ENCODE results near the gene GUCA1A. TPM values are rescaled to one million over a fixed set of nuclear protein-coding genes. Genes with fewer than 3 reads are reported as not detected.

Gene GUCA1A
- total RNA-seq, 2 experiments from 2014 or later: not detected

- ChIA-PET POLR2A (no interaction called here), CTCF (ENCODE audit: unreplicated experiment) (no interaction called here)
- H4K20me1 ChIP-seq (ENCODE audit: insufficient read depth, low read length): no peaks in the 10 kb centered on the region
- H3K9me2 ChIP-seq (ENCODE audit: insufficient read depth, low read length): no peaks in the 10 kb centered on the region
- TF ChIP-seq CTCF (conservative IDR thresholded peaks at IDR 0.05; ENCODE audit: low read length) (no peak), EZH2phosphoT487 (IDR thresholded peaks at IDR 0.05; ENCODE audit: borderline replicate concordance, low read depth, low read length) (no peak)
- H3K4me2 ChIP-seq (ENCODE audit: low read length): no peak overlapping the region
- no peaks in the 10 kb centered on the region for H3K36me3 ChIP-seq (ENCODE audit: insufficient read depth, low read length)
- H2AFZ ChIP-seq (ENCODE audit: low read length): no peak overlapping the region
- H3K79me2 ChIP-seq (ENCODE audit: insufficient read depth, low read depth, low read length): no peaks in the 10 kb centered on the region
- intact Hi-C loops (cut with micrococcal nuclease; ENCODE audit: unreplicated experiment): no loop called here
- no peak overlapping the region for H3K27ac ChIP-seq (ENCODE audit: low read depth, low read length, poor library complexity, severe bottlenecking)
- no peaks in the 10 kb centered on the region for H3K4me1 ChIP-seq (ENCODE audit: insufficient read depth, low read length, poor library complexity, severe bottlenecking)
- H3K9me3 ChIP-seq (ENCODE audit: low read length): no peaks in the 10 kb centered on the region
- no TSS peak for BruUV-seq (replicated peaks)
- DNase-seq (ENCODE audit: low spot score): no peak
- no peak overlapping the region for H3K4me3 ChIP-seq (ENCODE audit: low read depth, low read length, poor library complexity, severe bottlenecking)
Observed at GRCh38 chr6:42184475-42184874, 11.3 kb downstream of the GUCA1A start.

- Histone ChIP-seq H3K27ac (ENCODE audit: low read depth, low read length, poor library complexity, severe bottlenecking) (no peak overlapping the region), H3K4me1 (ENCODE audit: insufficient read depth, low read length, poor library complexity, severe bottlenecking) (no peaks in the 10 kb centered on the region), H3K9me3 (ENCODE audit: low read length) (no peaks in the 10 kb centered on the region), H4K20me1 (ENCODE audit: insufficient read depth, low read length) (no peaks in the 10 kb centered on the region), H2AFZ (ENCODE audit: low read length) (no peak overlapping the region), H3K9me2 (ENCODE audit: insufficient read depth, low read length) (no peaks in the 10 kb centered on the region), H3K4me2 (ENCODE audit: low read length) (no peak overlapping the region), H3K79me2 (ENCODE audit: insufficient read depth, low read depth, low read length) (no peaks in the 10 kb centered on the region), H3K4me3 (ENCODE audit: low read depth, low read length, poor library complexity, severe bottlenecking) (no peak overlapping the region), H3K36me3 (ENCODE audit: insufficient read depth, low read length) (no peaks in the 10 kb centered on the region)
- DNase-seq (ENCODE audit: low spot score): no peak
- intact Hi-C loops (cut with micrococcal nuclease; ENCODE audit: unreplicated experiment): no loop called here
- CTCF ChIA-PET (ENCODE audit: unreplicated experiment): no interaction called here
- BruUV-seq (replicated peaks): no TSS peak
- TF ChIP-seq EZH2phosphoT487 (IDR thresholded peaks at IDR 0.05; ENCODE audit: borderline replicate concordance, low read depth, low read length): no peak
- TF ChIP-seq CTCF (conservative IDR thresholded peaks at IDR 0.05; ENCODE audit: low read length): no peak
- POLR2A ChIA-PET: no interaction called here
Observed at GRCh38 chr6:42185597-42185996, 12.4 kb downstream of the GUCA1A start.

GRCh38 chr6:42188406-42188805, 15.2 kb downstream of the GUCA1A start:
- H3K27ac ChIP-seq (ENCODE audit: low read depth, low read length, poor library complexity, severe bottlenecking): no peak overlapping the region
- no peaks in the 10 kb centered on the region for H3K36me3 ChIP-seq (ENCODE audit: insufficient read depth, low read length)
- no peak for DNase-seq (ENCODE audit: low spot score)
- CTCF ChIA-PET (ENCODE audit: unreplicated experiment): no interaction called here
- H3K4me2 ChIP-seq (ENCODE audit: low read length): no peak overlapping the region
- no peaks in the 10 kb centered on the region for H3K4me1 ChIP-seq (ENCODE audit: insufficient read depth, low read length, poor library complexity, severe bottlenecking)
- no peaks in the 10 kb centered on the region for H4K20me1 ChIP-seq (ENCODE audit: insufficient read depth, low read length)
- H3K9me2 ChIP-seq (ENCODE audit: insufficient read depth, low read length): no peaks in the 10 kb centered on the region
- H3K79me2 ChIP-seq (ENCODE audit: insufficient read depth, low read depth, low read length): no peaks in the 10 kb centered on the region
- H3K4me3 ChIP-seq (ENCODE audit: low read depth, low read length, poor library complexity, severe bottlenecking): no peak overlapping the region
- no peak for TF ChIP-seq EZH2phosphoT487 (IDR thresholded peaks at IDR 0.05; ENCODE audit: borderline replicate concordance, low read depth, low read length)
- TF ChIP-seq CTCF (conservative IDR thresholded peaks at IDR 0.05; ENCODE audit: low read length): no peak
- H2AFZ ChIP-seq (ENCODE audit: low read length): no peak overlapping the region
- H3K9me3 ChIP-seq (ENCODE audit: low read length): no peaks in the 10 kb centered on the region
- BruUV-seq (replicated peaks): no TSS peak
- POLR2A ChIA-PET: interaction anchor here (0.6 to 1.1 kb wide), 3 partner anchors 329 to 420 kb away, joined by 3 to 4 read pairs (median 3); no protein-coding TSS in a partner anchor
- intact Hi-C loops (cut with micrococcal nuclease; ENCODE audit: unreplicated experiment): no loop called here
